ENCODE measurements around the gene ZHX3. TPM values are rescaled to one million over a fixed set of nuclear protein-coding genes. Genes with fewer than 3 reads are reported as not detected.
A peak's percentile ranks its signal among the peaks of the same experiment; 100 is the strongest.

Gene ZHX3
- total and polyA plus RNA-seq, 2 of the 13 experiments (the other 11 are each of a cell fraction or from before 2014, with no cell fraction given) = 8.4 to 11.7 TPM

- Histone ChIP-seq H3K4me3 (replicated peaks in 1 of 3; ENCODE audit: insufficient read depth in 1 of 3, low read depth in 2 of 3, low read length in 3 of 3) (no peak overlapping the region), H3K4me1 (ENCODE audit: insufficient read depth, low read length) (peaks cover 4% of the 10 kb centered on the region), H3K9me3 (ENCODE audit: low read length) (no peaks in the 10 kb centered on the region), H3K79me2 (ENCODE audit: insufficient read depth, low read length) (no peaks in the 10 kb centered on the region), H3K27me3 (ENCODE audit: control insufficient read depth in 1 of 2, insufficient read depth in 2 of 2, low read length in 2 of 2) (no peaks in the 10 kb centered on the region), H4K20me1 (ENCODE audit: insufficient read depth, low read length) (no peaks in the 10 kb centered on the region), H3K4me2 (ENCODE audit: low read depth, low read length) (no peak overlapping the region), H3K36me3 (replicated peaks in 1 of 2; ENCODE audit: control insufficient read depth in 1 of 2, insufficient read depth in 2 of 2, low read length in 2 of 2) (no peaks in the 10 kb centered on the region), H2AFZ (ENCODE audit: low read length) (no peak overlapping the region), H3K9ac (ENCODE audit: insufficient read depth, low read depth, low read length) (no peak overlapping the region), H3K27ac (ENCODE audit: extremely low read length, insufficient read depth, low read length) (no peak overlapping the region)
- FAIRE-seq (no peak), DNase-seq (ENCODE audit: low spot score) (no peak), ATAC-seq (no peak)
- WGBS (ENCODE audit: low lambda C conversion rate) = 82% methylated on average over 7 of the region's 7 CpGs
- no peak for TF ChIP-seq MTF2 (CRISPR knock-in tag; IDR thresholded peaks at IDR 0.05; ENCODE audit: borderline replicate concordance)
- no peak for TF ChIP-seq FLYWCH1 (CRISPR knock-in tag; IDR thresholded peaks at IDR 0.05)
- CTCF ChIA-PET (ENCODE audit: low intra/inter-chr PET ratio, low total read pairs) = no interaction called here
- in situ Hi-C loops (cut with HindIII; ENCODE audit: extremely low pct_ligation_motif_present, low pct_unique_long_range_greater_than_20kb) (loop anchor here (10.0 kb wide), 1 partner anchor 87 kb away; no protein-coding TSS in a partner anchor), intact Hi-C loops (cut with micrococcal nuclease; ENCODE audit: unreplicated experiment) (no loop called here)
- no TSS peak for BruUV-seq (replicated peaks)
- POLR2A ChIA-PET = no interaction called here
Measured at GRCh38 chr20:41247523-41248367, 69.8 kb downstream of the ZHX3 start.

GRCh38 chr20:41245086-41245707, 72.3 kb downstream of the ZHX3 start:
- FAIRE-seq (no peak), ATAC-seq (peak; percentile 15; the same call in 1 of the 3 replicates), DNase-seq (ENCODE audit: low spot score) (peak; percentile 15)
- Histone ChIP-seq H3K36me3 (replicated peaks in 1 of 2; ENCODE audit: control insufficient read depth in 1 of 2, insufficient read depth in 2 of 2, low read length in 2 of 2) (no peaks in the 10 kb centered on the region), H3K4me1 (ENCODE audit: insufficient read depth, low read length) (peaks cover 12% of the 10 kb centered on the region), H3K4me2 (ENCODE audit: low read depth, low read length) (no peak overlapping the region), H3K27ac (ENCODE audit: extremely low read length, insufficient read depth, low read length) (no peak overlapping the region), H3K9ac (ENCODE audit: insufficient read depth, low read depth, low read length) (no peak overlapping the region), H3K79me2 (ENCODE audit: insufficient read depth, low read length) (no peaks in the 10 kb centered on the region), H4K20me1 (ENCODE audit: insufficient read depth, low read length) (no peaks in the 10 kb centered on the region), H3K4me3 (replicated peaks in 1 of 3; ENCODE audit: insufficient read depth in 1 of 3, low read depth in 2 of 3, low read length in 3 of 3) (no peak overlapping the region), H2AFZ (ENCODE audit: low read length) (no peak overlapping the region), H3K9me3 (ENCODE audit: low read length) (no peaks in the 10 kb centered on the region), H3K27me3 (ENCODE audit: control insufficient read depth in 1 of 2, insufficient read depth in 2 of 2, low read length in 2 of 2) (no peaks in the 10 kb centered on the region)
- intact Hi-C loops (cut with micrococcal nuclease; ENCODE audit: unreplicated experiment) = no loop called here
- WGBS (ENCODE audit: low lambda C conversion rate) = 49% methylated on average over 2 of the region's 2 CpGs
- POLR2A ChIA-PET = no interaction called here
- no TSS peak for BruUV-seq (replicated peaks)
- CTCF ChIA-PET (ENCODE audit: low intra/inter-chr PET ratio, low total read pairs) = no interaction called here
- in situ Hi-C loops (cut with HindIII; ENCODE audit: extremely low pct_ligation_motif_present, low pct_unique_long_range_greater_than_20kb) = loop anchor here (10.0 kb wide), 1 partner anchor 90 kb away; no protein-coding TSS in a partner anchor
- TF ChIP-seq ZFP36 (IDR thresholded peaks at IDR 0.05; ENCODE audit: borderline replicate concordance, low read depth, low read length, partially characterized antibody) (no peak), BCL3 (CRISPR knock-in tag; IDR thresholded peaks at IDR 0.05) (no peak), MTA3 (CRISPR knock-in tag; IDR thresholded peaks at IDR 0.05) (no peak), HOXA9 (CRISPR knock-in tag; IDR thresholded peaks at IDR 0.05; ENCODE audit: borderline replicate concordance) (no peak), PAWR (CRISPR knock-in tag; IDR thresholded peaks at IDR 0.05; ENCODE audit: borderline replicate concordance) (no peak), ZNF772 (CRISPR knock-in tag; IDR thresholded peaks at IDR 0.05) (no peak), ZMAT3 (CRISPR knock-in tag; conservative IDR thresholded peaks at IDR 0.05) (no peak), RFXAP (CRISPR knock-in tag; IDR thresholded peaks at IDR 0.05; ENCODE audit: borderline replicate concordance) (no peak), TEF (CRISPR knock-in tag; IDR thresholded peaks at IDR 0.05) (peak; percentile 67; the same call in 1 of the 2 replicates), ZNF326 (CRISPR knock-in tag; IDR thresholded peaks at IDR 0.05; ENCODE audit: borderline replicate concordance) (no peak), NR1H2 (CRISPR knock-in tag; IDR thresholded peaks at IDR 0.05; ENCODE audit: borderline replicate concordance, low read depth) (0 out of 2 replicates have a peak, but pooled peaks have one; percentile 55), IKZF1 (IDR thresholded peaks at IDR 0.05) (no peak)
